RCC 7860 (cell line): ENCODE results near the gene AKNA.
A peak's percentile ranks its signal among the peaks of the same experiment; 100 is the strongest.
"Not testable (repeated sequence)": the region's sequence is repeated elsewhere in the genome, so short reads cannot be mapped to it uniquely, and the experiment has no call there.

Experiments used
- DNase-seq: peaks from one replicate; pipeline ENCODE4 v3.0.0-alpha.2; 2015; ENCODE audit warnings: low spot score
- FAIRE-seq: peaks from 2 replicates; lab custom pipeline; 2012; peaks lifted over from hg19 to GRCh38; lab: Jason Lieb, UNC

Gene AKNA

DNA sequence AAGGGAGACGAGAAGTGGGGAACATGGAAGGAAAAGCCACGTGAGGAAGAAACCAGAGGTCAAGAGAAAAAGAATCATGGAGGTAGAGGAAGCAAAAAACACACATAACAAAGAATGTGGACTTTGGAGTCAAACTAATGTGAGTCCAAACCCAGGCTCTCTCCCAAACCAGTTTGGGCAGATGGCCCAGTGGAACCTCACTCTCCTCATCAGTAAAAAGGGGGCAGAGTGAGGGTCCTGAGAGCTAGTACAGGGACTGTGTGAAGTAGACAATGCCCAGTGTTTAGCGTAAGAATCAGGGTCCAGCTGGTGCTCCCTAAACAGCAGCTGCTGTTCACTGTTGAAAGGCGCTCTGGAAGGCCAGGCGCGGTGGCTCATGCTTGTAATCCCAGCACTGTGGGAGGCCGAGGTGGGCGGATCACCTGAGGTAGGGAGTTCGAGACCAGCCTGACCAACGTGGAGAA, 59.4 kb downstream of the AKNA start:
- FAIRE-seq: not testable (repeated sequence)

DNA sequence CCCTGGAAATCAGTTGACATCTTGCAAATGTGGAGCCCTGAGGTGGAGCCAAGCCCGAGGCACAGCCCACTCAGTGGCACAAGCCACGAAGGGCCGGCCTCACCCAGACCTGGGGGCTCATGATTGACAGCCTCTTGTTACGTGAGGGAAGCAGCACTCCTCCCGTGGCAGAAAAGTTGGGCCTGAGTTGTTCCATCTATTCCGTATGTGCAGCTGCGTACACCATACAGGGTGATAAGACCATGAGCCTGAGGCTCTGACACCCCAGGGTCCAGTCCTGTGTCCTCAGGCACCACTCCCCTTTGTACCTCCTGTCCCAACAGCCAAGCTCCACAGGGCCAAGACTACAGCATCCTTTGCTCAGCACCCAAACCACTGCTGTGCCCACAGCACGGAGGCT, 60.0 kb downstream of the AKNA start:
- FAIRE-seq (no peak), DNase-seq (no peak)

More for the DNA sequence above, 59.4 kb downstream of the AKNA start:
- DNase-seq: not testable (repeated sequence)

GRCh38 chr9:114325684-114326254, 62.0 kb downstream of the AKNA start:
- FAIRE-seq, DNase-seq: not testable (repeated sequence)

DNA sequence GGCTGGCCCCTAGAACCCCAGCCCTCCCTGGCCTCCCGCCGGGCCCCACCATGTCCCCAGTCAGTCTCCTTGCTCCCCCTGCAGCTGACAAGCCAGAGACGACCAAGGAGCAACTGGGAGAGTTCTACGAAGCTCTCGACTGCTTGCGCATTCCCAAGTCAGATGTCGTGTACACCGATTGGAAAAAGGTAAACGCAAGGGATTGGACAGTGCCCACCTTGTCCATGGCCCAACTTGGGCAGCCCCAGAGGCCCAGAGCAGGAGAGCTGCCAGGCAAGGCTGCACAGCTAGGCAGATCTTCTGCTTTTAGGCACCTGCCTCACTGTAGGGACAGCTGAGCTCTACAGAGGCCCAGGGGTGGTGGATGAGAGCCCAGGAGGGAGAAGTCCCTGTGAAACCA, 62.8 kb downstream of the AKNA start:
- not testable (repeated sequence) for FAIRE-seq, DNase-seq

DNA sequence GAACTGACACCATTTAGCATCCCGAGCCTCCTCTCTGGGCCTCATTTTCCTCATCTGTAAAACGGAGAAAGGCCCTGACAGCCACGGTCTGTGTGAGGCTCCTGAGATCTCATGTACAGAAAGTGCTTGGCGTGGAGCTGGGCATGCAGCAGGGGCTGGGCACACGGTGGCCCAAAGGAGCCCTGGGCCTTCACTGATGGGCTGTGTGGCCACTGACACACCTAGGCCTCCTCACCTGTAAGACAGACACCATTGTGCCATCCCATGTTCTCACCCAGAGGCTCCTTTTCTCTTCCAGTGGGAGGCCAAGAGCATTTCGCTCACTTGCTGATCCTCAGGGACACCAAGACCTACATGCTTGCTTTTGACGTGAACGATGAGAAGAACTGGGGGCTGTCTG, 63.3 kb downstream of the AKNA start:
- DNase-seq: no peak
- no peak for FAIRE-seq

- DNase-seq, FAIRE-seq: not testable (repeated sequence)
Observed at GRCh38 chr9:114323849-114324248, 63.9 kb downstream of the AKNA start.

DNA sequence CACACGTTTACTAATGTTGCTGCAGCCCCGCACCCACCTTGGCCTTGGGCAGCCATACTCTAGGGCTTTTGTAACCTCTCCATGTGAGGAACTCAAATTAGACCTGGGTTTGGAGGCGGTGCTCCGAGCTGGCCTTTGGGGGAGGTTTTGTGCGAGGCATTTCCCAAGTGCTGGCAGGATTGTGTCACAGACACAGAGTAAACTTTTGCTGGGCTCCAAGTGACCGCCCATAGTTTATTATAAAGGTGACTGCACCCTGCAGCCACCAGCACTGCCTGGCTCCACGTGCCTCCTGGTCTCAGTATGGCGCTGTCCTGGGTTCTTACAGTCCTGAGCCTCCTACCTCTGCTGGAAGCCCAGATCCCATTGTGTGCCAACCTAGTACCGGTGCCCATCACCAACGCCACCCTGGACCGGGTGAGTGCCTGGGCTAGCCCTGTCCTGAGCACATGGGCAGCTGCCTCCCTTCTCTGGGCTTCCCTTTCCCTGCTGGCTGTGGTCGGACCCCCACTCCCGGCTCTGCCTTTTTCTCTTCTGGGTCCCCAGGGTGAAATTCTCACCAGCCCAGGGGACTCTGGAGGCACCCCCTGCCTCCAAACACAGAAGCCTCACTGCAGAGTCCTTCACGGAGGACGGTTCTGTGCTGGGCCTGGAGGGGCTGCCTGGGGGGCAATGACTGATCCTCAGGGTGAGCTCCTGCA, 64.8 kb downstream of the AKNA start, which contains the start of gene ORM1:
TSS of gene ORM1 (plus strand) at position 268 of the 701 bp plus-strand sequence. CDS start at position 304, 36 bp downstream.
- FAIRE-seq, DNase-seq: not testable (repeated sequence)

DNA sequence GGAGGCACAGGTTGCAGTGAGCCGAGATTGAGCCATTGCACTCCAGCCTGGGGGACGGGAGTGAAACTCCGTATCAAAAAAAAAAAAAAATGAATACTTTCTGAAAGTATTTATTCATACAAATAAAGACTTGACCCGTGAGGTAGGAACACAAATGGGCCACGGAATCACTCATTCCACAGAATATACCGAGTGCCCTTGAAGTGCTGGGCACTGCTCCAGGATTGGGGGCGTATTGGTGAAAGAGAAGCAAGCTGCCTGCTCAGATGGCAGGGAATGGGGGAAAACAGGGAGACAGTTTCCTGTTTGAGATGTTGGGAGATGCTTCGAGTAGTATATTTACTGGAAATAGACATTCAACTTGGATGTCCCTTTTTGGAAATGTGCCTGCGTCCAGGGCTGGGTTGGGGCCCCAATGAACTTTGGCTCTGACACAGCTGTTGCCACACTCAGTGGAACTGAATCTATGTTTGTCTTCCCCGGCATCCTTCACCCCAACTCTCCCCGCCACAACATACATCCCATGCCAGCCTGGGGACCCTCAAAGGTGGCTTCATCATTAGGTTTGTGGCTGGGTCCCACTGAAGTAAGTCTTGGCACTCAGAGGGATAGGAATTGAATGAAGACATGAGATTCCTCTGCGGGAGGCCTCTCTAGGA, 65.5 kb downstream of the AKNA start:
- FAIRE-seq, DNase-seq: not testable (repeated sequence)

DNA sequence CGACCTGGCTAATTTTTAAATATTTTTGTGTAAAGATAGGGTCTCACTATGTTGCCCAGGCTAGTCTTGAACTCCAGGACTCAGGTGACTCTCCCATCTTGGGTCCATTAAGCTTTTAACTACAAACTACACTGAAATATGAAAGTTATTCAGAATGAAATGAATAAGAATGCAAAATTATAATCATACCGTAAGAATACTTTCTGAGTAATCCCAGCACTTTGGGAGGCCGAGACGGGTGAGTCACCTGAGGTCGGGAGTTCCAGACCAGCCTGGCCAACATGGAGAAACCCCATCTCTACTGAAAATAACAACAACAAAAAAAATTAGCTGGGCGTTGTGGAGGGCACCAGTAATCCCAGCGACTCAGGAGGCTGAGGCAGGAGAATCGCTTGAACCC, 66.0 kb downstream of the AKNA start:
- peak; percentile 46 for DNase-seq
- no peak for FAIRE-seq

GRCh38 chr9:114320710-114321109, 67.1 kb downstream of the AKNA start:
- peak; percentile 74 for DNase-seq
- peak; percentile 22 for FAIRE-seq

DNA sequence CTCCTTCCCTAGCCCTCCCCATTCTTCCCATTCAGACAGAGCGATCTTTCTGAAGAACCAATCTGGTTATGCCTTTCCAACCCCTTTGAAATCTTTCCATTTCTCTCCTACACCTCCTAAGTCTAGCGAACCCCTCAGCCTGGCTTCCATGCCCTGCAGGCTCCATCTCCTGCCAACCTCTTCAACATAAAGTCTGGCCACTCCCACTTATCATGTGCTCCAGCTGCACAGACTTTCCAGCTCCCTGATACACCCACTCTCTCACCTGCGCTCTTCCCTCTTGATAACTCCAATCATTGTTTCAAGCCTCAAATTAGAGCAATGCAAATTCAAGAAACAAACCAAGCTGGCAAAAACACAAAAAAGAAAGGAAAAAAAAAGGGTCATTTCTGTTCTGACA, 68.6 kb downstream of the AKNA start:
- FAIRE-seq (no peak), DNase-seq (no peak)

GRCh38 chr9:114318416-114318815, 69.4 kb downstream of the AKNA start:
- DNase-seq (no peak), FAIRE-seq (no peak)

DNA sequence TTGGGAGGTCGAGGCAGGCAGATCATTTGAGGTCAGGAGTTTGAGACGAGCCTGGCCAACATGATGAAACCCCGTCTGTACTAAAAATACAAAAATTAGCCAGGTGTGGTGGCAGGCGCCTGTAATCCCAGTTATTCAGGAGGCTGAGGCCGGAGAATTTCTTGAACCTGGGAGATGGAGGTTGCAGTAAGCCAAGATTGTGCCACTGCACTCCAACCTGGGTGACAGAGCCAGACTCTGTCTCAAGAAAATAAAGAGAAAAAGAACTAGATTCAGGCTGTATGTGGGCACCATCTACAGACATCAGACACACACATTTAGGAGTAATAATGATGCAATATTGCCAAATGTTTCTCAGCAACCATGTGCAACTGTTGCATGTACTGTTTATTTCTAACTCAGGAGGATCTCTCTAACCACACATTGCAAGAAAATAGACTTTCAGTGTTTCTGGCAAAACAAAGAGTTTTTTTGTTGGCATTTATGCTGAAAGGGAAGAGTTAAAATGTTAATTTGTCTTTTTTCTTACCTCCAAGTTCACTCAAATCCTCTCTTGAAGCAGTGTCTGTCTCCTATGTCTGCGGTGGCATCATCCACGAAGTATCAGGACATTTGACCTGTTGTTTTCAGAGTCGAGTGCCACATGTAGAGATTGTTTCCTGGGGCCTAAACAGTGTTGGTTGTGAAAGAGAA, 70.0 kb downstream of the AKNA start:
- FAIRE-seq (no peak), DNase-seq (no peak)

- FAIRE-seq: no peak
Observed at GRCh38 chr9:114316605-114317230, 71.1 kb downstream of the AKNA start.

DNA sequence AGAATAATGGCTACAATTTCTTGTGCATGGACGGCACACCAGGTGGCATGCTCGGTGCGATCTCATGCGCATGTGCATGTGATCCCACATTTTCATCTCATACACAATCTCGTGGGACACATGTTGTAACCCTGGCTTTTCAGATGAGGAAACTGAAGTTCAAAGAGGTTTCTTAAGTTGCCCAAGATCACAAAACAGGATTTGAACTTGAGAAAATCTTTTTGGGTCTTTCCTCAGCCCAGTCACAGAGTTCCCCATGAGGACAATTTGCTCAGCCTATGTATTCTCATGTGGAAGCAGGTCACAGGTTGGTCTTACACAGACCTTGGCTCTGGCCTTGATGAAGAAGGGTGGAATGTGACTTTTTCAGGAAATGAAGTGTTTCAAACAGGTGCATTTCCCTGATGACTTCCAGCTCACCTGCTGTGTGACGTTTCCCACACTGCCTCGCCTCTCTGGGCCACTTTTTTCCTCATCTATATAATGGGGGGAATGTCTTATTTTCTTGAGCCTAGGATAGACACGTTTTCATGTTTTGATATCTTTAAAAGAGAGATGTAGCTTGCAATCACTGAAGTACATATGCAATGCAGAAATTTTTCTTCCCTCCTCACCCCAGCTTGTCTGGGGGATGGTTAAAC, 71.9 kb downstream of the AKNA start:
- DNase-seq (no peak), FAIRE-seq (no peak)

More at GRCh38 chr9:114316605-114317230, 71.1 kb downstream of the AKNA start:
- DNase-seq: no peak

- FAIRE-seq (no peak), DNase-seq (no peak)
Observed at GRCh38 chr9:114314881-114315722, 72.7 kb downstream of the AKNA start.

- FAIRE-seq (no peak), DNase-seq (no peak)
Observed at GRCh38 chr9:114314256-114314867, 73.4 kb downstream of the AKNA start.

DNA sequence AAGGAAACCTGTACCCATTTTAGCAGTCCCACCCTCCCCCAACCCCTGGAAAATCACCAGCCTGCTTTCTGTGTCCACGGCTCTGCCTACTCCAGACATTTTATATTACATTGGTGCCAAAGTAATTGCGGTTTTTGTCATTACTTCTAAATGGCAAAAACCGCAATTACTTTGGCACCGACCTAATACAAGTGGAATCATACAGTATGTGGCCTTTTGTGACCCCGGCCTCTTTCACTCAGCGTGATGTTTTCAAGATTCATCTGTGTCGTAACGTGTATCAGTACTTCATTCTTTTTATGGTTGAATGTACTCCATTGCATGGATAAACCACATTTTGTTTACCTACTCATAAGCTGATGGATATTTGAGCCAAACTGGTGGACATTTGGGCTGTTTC, 74.6 kb downstream of the AKNA start:
- DNase-seq: no peak
- FAIRE-seq: no peak

- DNase-seq (no peak), FAIRE-seq (no peak)
Observed at GRCh38 chr9:114312513-114312875, 75.3 kb downstream of the AKNA start.
